B cell (primary cell): ENCODE results near the gene HOMER2. TPM values are rescaled to one million over a fixed set of nuclear protein-coding genes. Genes with fewer than 3 reads are reported as not detected.

Experiments used
- ATAC-seq: fragments of 200-7000 bp; cut with Tn5 transposase; one replicate; pipeline ENCODE4 v1.10.0; 2021; ENCODE audit warnings: low read depth, mild to moderate bottlenecking, moderate number of reproducible peaks, moderate library complexity
- CTCF ChIA-PET: fragments of 350-600 bp; sonication (Branson Sonifier 250); formaldehyde crosslinking; loops from one replicate; lab custom pipeline; 2021; ENCODE audit warnings: antibody characterized with exemption, inconsistent platforms; lab: Charles Lee
- POLR2A ChIA-PET: fragments of 350-600 bp; sonication (Branson Sonifier 250); formaldehyde crosslinking; loops from one replicate; lab custom pipeline; 2021; ENCODE audit warnings: antibody characterized with exemption; lab: Charles Lee
- DNase-seq: peaks from one replicate; pipeline ENCODE4 v3.0.0; 2013
- H2AFZ ChIP-seq: 2 replicates; pipeline ENCODE4 v1.6.1; 2012; ENCODE audit warnings: mild to moderate bottlenecking, low read depth, low read length; ENCODE audit not compliant: insufficient read depth, poor library complexity, severe bottlenecking
- H3K27ac ChIP-seq, 2 donors: 1 replicate in 1 of 2; 2 replicates in 1 of 2; pipeline ENCODE4 v1.5.1; 2012 to 2013; ENCODE audit warnings: low read length in 2 of 2, mild to moderate bottlenecking in 2 of 2, moderate library complexity in 1 of 2
- H3K27me3 ChIP-seq, 4 experiments: fragments of 200-600 bp in 1 of 4; sonication (generic) in 1 of 4; replicated peaks in 1 of 4; 1 replicate in 2 of 4; 2 replicates in 2 of 4; pipeline versions ENCODE4 v1.6.1 to v1.7.0; 2013 to 2016; ENCODE audit warnings: low read length in 3 of 4, mild to moderate bottlenecking in 2 of 4, mixed read lengths in 1 of 4, moderate library complexity in 1 of 4; ENCODE audit not compliant: insufficient read depth in 4 of 4, control insufficient read depth in 3 of 4; ENCODE audit errors: control extremely low read depth in 1 of 4
- H3K36me3 ChIP-seq, 2 experiments: replicated peaks in 1 of 2; 1 replicate in 1 of 2; 2 replicates in 1 of 2; pipeline versions ENCODE4 v1.6.1 to v1.7.1; 2013; ENCODE audit warnings: low read length in 1 of 2; ENCODE audit not compliant: insufficient read depth in 2 of 2, control insufficient read depth in 1 of 2; ENCODE audit errors: control extremely low read depth in 1 of 2, extremely low read depth in 1 of 2
- H3K4me1 ChIP-seq, 2 donors: fragments of 200-600 bp in 1 of 2; sonication (generic) in 1 of 2; 1 replicate in 1 of 2; 2 replicates in 1 of 2; pipeline versions ENCODE4 v1.5.1 to v1.6.1; 2013 to 2017; ENCODE audit warnings: low read length in 2 of 2; ENCODE audit not compliant: control insufficient read depth in 2 of 2, insufficient read depth in 2 of 2
- H3K4me2 ChIP-seq: replicated peaks from 2 replicates; pipeline ENCODE3; 2012; ENCODE audit warnings: mild to moderate bottlenecking, low read depth, low read length; ENCODE audit not compliant: poor library complexity, severe bottlenecking
- H3K4me3 ChIP-seq, 5 experiments: fragments of 200-600 bp in 1 of 5; sonication (generic) in 1 of 5; 1 replicate in 3 of 5; 2 replicates in 2 of 5; pipeline versions ENCODE4 v1.5.1 to v1.7.0; 2011 to 2016; ENCODE audit warnings: low read length in 4 of 5, mild to moderate bottlenecking in 4 of 5, low read depth in 2 of 5, control low read depth in 1 of 5, moderate library complexity in 1 of 5; ENCODE audit not compliant: insufficient read depth in 1 of 5; ENCODE audit errors: control extremely low read depth in 1 of 5, extremely low read depth in 1 of 5
- H3K79me2 ChIP-seq: fragments of 200-600 bp; sonication (generic); one replicate; pipeline ENCODE4 v1.6.0; 2016; ENCODE audit warnings: low read length; ENCODE audit not compliant: control insufficient read depth, insufficient read depth
- H3K9ac ChIP-seq: fragments of 200-600 bp; sonication (generic); 2 replicates; pipeline ENCODE4 v1.6.1; 2017; ENCODE audit warnings: mild to moderate bottlenecking, low read length, moderate library complexity
- H3K9me3 ChIP-seq, 3 donors: one replicate each; pipeline versions ENCODE4 v1.6.1 to v1.7.1; 2013; ENCODE audit warnings: low read length in 2 of 3; ENCODE audit not compliant: control insufficient read depth in 2 of 3, insufficient read depth in 1 of 3; ENCODE audit errors: control extremely low read depth in 1 of 3
- H4K20me1 ChIP-seq: 2 replicates; pipeline ENCODE4 v1.6.0; 2012; ENCODE audit warnings: mild to moderate bottlenecking, low read length; ENCODE audit not compliant: insufficient read depth, control insufficient read depth, poor library complexity, severe bottlenecking
- H3K27ac Mint-ChIP-seq: one replicate; pipeline ENCODE4 v1.8.0; 2021; ENCODE audit warnings: mixed read lengths
- H3K27me3 Mint-ChIP-seq: one replicate; pipeline ENCODE4 v1.8.0; 2021; ENCODE audit warnings: mixed read lengths
- H3K4me1 Mint-ChIP-seq: one replicate; pipeline ENCODE4 v1.8.0; 2021; ENCODE audit warnings: mixed read lengths
- H3K4me3 Mint-ChIP-seq: one replicate; pipeline ENCODE4 v1.8.0; 2021; ENCODE audit warnings: mixed read lengths
- H3K9me3 Mint-ChIP-seq: one replicate; pipeline ENCODE4 v1.8.0; 2022; ENCODE audit warnings: mixed read lengths; ENCODE audit not compliant: insufficient read depth
- EZH2 ChIP-seq: IDR thresholded peaks from 2 replicates; pipeline ENCODE4 v1.6.1; 2012; ENCODE audit warnings: borderline replicate concordance, low read depth, mild to moderate bottlenecking, moderate library complexity, low read length; ENCODE audit not compliant: insufficient read depth, poor library complexity, severe bottlenecking
- WGBS: methylation state at CpG from one replicate; pipeline ENCODE4 v1.1.5; 2013; ENCODE audit warnings: missing lambda C conversion rate; ENCODE audit not compliant: insufficient coverage; 5-methylcytosine and 5-hydroxymethylcytosine counted together
- intact Hi-C: fragments of 100-400 bp; cut with micrococcal nuclease; formaldehyde crosslinking; loops from one replicate; pipeline ENCODE4 v1.10.0; 2022
- polyA plus RNA-seq: library from polyadenylated mRNA; depleted of rRNA; stranded (reverse); fragments of >200 nt; gene quantifications from 2 replicates; pipeline ENCODE4 v1.2.3, GENCODE V29; 2012
- total RNA-seq, 2 donors: library from RNA; stranded (reverse); fragments of 120-200 nt in 1 of 2; gene quantifications; 1 replicate in 1 of 2; 2 replicates in 1 of 2; pipeline versions ENCODE4 v1.2.3 to v1.2.4, GENCODE V29; 2013 to 2022
- TF ChIP-seq, protein P1 (sequence below): fragments of 200-600 bp; IDR thresholded peaks from one replicate; pipeline ENCODE4 v1.8.0; 2022; ENCODE audit warnings: antibody characterized with exemption, mild to moderate bottlenecking

HOMER2 gene
- total and polyA plus RNA-seq, 2 donors (not counting 1 experiment from before 2014, with no cell fraction given): 5.7 to 19.5 TPM

GRCh38 chr15:82969353-82969752 lies 16.8 kb upstream of the HOMER2 start:
- Histone ChIP-seq H2AFZ (no peak overlapping the region), H3K36me3 (no peaks in the 10 kb centered on the region), H3K9ac (no peak overlapping the region), H3K27me3 (no peaks in the 10 kb centered on the region), H3K79me2 (no peaks in the 10 kb centered on the region), H3K27ac (no peak overlapping the region), H3K4me2 (no peak overlapping the region), H3K9me3 (no peaks in the 10 kb centered on the region), H4K20me1 (no peaks in the 10 kb centered on the region), H3K4me1 (no peaks in the 10 kb centered on the region), H3K4me3 (no peak overlapping the region)
- CTCF ChIA-PET: no interaction called here
- Mint-ChIP-seq H3K27me3 (no peaks in the 10 kb centered on the region), H3K27ac (no peak overlapping the region), H3K9me3 (no peaks in the 10 kb centered on the region), H3K4me3 (no peak overlapping the region), H3K4me1 (no peaks in the 10 kb centered on the region)
- intact Hi-C loops: no loop called here
- POLR2A ChIA-PET: no interaction called here
- no peak for TF ChIP-seq EZH2
- TF ChIP-seq, protein P1, sequence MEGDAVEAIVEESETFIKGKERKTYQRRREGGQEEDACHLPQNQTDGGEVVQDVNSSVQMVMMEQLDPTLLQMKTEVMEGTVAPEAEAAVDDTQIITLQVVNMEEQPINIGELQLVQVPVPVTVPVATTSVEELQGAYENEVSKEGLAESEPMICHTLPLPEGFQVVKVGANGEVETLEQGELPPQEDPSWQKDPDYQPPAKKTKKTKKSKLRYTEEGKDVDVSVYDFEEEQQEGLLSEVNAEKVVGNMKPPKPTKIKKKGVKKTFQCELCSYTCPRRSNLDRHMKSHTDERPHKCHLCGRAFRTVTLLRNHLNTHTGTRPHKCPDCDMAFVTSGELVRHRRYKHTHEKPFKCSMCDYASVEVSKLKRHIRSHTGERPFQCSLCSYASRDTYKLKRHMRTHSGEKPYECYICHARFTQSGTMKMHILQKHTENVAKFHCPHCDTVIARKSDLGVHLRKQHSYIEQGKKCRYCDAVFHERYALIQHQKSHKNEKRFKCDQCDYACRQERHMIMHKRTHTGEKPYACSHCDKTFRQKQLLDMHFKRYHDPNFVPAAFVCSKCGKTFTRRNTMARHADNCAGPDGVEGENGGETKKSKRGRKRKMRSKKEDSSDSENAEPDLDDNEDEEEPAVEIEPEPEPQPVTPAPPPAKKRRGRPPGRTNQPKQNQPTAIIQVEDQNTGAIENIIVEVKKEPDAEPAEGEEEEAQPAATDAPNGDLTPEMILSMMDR: no peak
- WGBS: 100% methylated on average over 3 of the region's 7 CpGs
- ATAC-seq (no peak), DNase-seq (no peak)

DNA sequence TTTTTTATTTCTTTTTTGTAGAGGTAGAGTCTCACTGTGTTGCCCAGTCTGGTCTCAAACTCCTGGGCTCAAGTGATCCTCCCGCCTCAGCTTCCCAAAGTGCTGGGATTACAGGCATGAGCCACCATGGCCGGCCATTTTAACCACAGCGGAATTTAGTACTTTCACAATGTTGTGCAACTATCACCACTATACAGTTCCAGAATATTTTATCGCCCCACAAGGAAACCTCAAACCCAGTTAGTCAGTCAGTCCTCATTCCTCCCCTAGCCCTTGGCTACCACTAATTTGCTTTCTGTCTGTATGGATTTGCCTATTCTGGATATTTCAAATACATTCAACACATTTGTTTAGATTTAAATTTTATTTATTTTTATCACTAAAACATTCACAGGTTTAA lies 15.5 kb upstream of the HOMER2 start:
- H3K9me3 ChIP-seq: no peaks in the 10 kb centered on the region
- 100% methylated on average over 1 of the region's 4 CpGs for WGBS

More for the DNA sequence above, 15.5 kb upstream of the HOMER2 start:
- Histone ChIP-seq H3K4me1 (no peaks in the 10 kb centered on the region), H3K36me3 (no peaks in the 10 kb centered on the region), H3K4me3 (no peak overlapping the region), H3K27ac (no peak overlapping the region), H3K79me2 (no peaks in the 10 kb centered on the region), H3K4me2 (no peak overlapping the region), H3K27me3 (no peaks in the 10 kb centered on the region), H3K9ac (no peak overlapping the region), H4K20me1 (no peaks in the 10 kb centered on the region), H2AFZ (no peak overlapping the region)
- DNase-seq (no peak), ATAC-seq (no peak)
- CTCF ChIA-PET: no interaction called here
- Mint-ChIP-seq H3K4me3 (no peak overlapping the region), H3K27ac (no peak overlapping the region), H3K9me3 (no peaks in the 10 kb centered on the region), H3K4me1 (no peaks in the 10 kb centered on the region), H3K27me3 (no peaks in the 10 kb centered on the region)
- no peak for TF ChIP-seq EZH2
- TF ChIP-seq, protein P1: no peak
- POLR2A ChIA-PET: no interaction called here
- intact Hi-C loops: no loop called here
